Measurements from ENCODE around the gene B9D2. TPM values are rescaled to one million over a fixed set of nuclear protein-coding genes. Genes with fewer than 3 reads are reported as not detected.

Gene B9D2
- total RNA-seq, 1 donor from 2014 or later = 7.6 TPM

DNA sequence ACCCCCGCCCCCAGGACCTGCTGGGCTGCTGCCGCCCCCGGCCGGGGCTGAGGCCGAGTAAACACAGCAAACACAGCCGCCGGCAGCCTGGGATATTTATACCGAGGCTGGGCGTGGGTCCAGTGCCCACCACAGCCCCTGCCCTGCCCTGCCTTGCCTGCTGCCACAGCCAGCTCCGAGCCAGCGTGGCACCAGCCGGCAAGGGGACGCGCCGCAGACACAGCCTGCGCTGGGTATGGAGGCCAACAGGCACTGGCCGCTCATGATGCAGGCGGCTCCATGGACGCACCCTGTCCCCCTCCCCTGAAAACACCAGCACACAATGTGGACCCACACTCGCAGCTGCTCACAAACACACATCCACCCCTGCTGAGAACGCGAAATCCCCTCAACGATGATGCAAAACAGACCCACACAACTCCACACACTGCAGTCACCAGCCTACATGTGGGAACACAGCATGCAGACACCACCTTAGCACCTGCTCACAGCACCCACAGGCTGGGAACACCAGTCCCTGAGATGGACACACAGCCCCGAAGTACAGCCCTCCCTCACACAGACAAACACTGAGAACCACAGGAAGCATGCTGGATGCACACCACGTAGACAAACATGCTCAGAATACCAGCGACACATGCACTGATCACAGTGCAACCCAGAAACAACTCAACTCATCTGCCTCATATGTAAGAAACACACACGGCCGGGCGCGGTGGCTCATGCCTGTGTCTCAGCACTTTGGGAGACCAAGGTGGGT, 37.8 kb downstream of the B9D2 start:
- Mint-ChIP-seq H3K4me1 (ENCODE audit: low read depth, unreplicated experiment) (peaks cover 60% of the 10 kb centered on the region), H3K36me3 (ENCODE audit: unreplicated experiment) (no peaks in the 10 kb centered on the region), H3K27ac (ENCODE audit: unreplicated experiment) (peak overlapping the region; percentile 91), H3K27me3 (ENCODE audit: unreplicated experiment) (peaks cover 32% of the 10 kb centered on the region), H3K4me3 (ENCODE audit: unreplicated experiment) (peak overlapping the region; percentile 71), H3K9me3 (ENCODE audit: unreplicated experiment) (peaks cover 24% of the 10 kb centered on the region)
- DNase-seq = no peak
- TF ChIP-seq, protein P1, sequence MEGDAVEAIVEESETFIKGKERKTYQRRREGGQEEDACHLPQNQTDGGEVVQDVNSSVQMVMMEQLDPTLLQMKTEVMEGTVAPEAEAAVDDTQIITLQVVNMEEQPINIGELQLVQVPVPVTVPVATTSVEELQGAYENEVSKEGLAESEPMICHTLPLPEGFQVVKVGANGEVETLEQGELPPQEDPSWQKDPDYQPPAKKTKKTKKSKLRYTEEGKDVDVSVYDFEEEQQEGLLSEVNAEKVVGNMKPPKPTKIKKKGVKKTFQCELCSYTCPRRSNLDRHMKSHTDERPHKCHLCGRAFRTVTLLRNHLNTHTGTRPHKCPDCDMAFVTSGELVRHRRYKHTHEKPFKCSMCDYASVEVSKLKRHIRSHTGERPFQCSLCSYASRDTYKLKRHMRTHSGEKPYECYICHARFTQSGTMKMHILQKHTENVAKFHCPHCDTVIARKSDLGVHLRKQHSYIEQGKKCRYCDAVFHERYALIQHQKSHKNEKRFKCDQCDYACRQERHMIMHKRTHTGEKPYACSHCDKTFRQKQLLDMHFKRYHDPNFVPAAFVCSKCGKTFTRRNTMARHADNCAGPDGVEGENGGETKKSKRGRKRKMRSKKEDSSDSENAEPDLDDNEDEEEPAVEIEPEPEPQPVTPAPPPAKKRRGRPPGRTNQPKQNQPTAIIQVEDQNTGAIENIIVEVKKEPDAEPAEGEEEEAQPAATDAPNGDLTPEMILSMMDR (IDR thresholded peaks at IDR 0.05; ENCODE audit: partially characterized antibody, unreplicated experiment) = no peak

DNA sequence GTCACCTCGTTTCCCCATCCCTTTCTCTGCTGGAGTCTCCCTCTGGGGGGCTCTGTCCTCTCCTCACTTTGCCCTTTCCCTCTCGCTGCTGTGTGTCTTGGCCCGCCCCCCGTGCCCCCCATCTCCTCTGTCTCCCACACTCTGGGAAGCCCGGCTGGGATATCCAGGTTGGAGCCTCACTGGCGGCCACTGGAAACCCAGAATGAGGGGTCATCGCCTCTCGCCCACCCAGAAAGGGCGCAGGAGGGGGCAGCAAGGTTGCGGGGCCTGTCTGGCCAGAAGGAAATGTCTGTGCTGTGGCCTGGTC, 38.4 kb downstream of the B9D2 start:
- TF ChIP-seq, protein P1 (IDR thresholded peaks at IDR 0.05; ENCODE audit: partially characterized antibody, unreplicated experiment) = no peak
- Mint-ChIP-seq H3K4me3 (ENCODE audit: unreplicated experiment) (peak overlapping the region; percentile 80), H3K36me3 (ENCODE audit: unreplicated experiment) (no peaks in the 10 kb centered on the region), H3K27ac (ENCODE audit: unreplicated experiment) (peak overlapping the region; percentile 96), H3K9me3 (ENCODE audit: unreplicated experiment) (peaks cover 24% of the 10 kb centered on the region), H3K4me1 (ENCODE audit: low read depth, unreplicated experiment) (peaks cover 60% of the 10 kb centered on the region), H3K27me3 (ENCODE audit: unreplicated experiment) (peaks cover 30% of the 10 kb centered on the region)
- DNase-seq = no peak

DNA sequence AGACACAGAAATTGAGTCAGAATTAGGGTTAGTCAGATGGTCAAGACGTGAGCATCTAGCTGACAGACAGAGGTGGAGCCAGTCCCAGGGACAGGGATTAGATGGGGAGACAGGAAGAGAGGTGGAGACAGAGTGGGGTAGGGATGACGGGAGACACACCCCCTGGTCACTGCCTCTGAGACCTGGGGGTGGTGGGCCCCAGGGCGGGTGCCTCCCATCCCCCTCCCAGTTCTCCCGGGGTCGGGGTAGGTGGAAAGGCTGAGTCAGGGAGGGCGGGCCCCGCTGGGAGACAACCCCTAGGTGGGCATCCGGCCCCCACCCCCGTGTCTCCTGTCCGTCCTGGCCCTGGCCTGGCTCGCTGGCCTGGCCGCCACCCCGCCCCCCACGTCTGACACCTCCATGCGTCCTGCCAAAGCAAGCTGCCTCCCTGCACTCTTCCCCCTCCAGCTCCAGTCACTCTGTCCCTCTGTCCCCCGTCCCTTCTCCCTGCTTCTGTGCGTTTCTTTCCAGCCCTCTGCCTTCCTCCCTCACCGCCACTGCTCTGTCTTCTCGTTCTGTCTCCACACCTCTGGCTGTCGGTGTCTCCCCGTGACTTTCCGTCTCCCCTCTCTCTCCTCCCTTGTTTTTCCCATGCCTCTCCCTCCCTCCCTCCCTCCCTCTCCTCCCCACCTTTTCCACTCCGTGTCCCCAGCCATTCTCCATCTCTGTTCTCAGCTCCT, 38.9 kb downstream of the B9D2 start:
- peaks cover 29% of the 10 kb centered on the region for H3K27me3 Mint-ChIP-seq (ENCODE audit: unreplicated experiment)
- H3K27ac Mint-ChIP-seq (ENCODE audit: unreplicated experiment) = peak overlapping the region; percentile 97
- peaks cover 24% of the 10 kb centered on the region for H3K9me3 Mint-ChIP-seq (ENCODE audit: unreplicated experiment)
- TF ChIP-seq, protein P1 (IDR thresholded peaks at IDR 0.05; ENCODE audit: partially characterized antibody, unreplicated experiment) = no peak
- no peaks in the 10 kb centered on the region for H3K36me3 Mint-ChIP-seq (ENCODE audit: unreplicated experiment)
- DNase-seq = peak; percentile 60
- H3K4me1 Mint-ChIP-seq (ENCODE audit: low read depth, unreplicated experiment) = peaks cover 58% of the 10 kb centered on the region
- peak overlapping the region; percentile 82 for H3K4me3 Mint-ChIP-seq (ENCODE audit: unreplicated experiment)

DNA sequence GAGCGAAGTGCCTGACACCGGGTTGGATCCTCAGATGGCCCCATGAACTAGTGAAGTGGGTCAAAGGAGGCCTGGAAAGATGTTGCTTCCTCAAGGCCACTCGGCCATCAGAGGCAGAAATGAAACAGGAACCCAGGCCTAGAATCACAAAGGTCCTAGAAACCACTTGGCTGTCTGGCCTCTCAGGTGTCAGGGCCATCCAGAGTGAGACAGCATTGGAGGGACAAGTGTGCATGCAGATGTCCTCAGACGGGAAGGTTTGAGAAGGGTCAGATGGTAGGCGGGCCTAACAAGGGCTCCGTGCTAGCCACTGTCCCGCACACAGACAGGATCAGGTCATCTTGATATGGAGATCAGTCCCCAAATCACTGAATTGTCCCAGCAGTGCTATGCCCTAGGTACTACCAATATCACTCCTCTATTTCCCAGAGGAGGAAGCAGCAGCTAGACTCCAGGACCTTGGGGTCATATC, 39.7 kb downstream of the B9D2 start:
- TF ChIP-seq, protein P1 (IDR thresholded peaks at IDR 0.05; ENCODE audit: partially characterized antibody, unreplicated experiment) = no peak
- Mint-ChIP-seq H3K4me3 (ENCODE audit: unreplicated experiment) (peak overlapping the region; percentile 82), H3K9me3 (ENCODE audit: unreplicated experiment) (peaks cover 24% of the 10 kb centered on the region), H3K36me3 (ENCODE audit: unreplicated experiment) (no peaks in the 10 kb centered on the region), H3K27me3 (ENCODE audit: unreplicated experiment) (peaks cover 31% of the 10 kb centered on the region), H3K27ac (ENCODE audit: unreplicated experiment) (peak overlapping the region; percentile 97), H3K4me1 (ENCODE audit: low read depth, unreplicated experiment) (peaks cover 58% of the 10 kb centered on the region)
- DNase-seq = no peak
